HepG2 (cell line): ENCODE data around the gene SOBP.

Source experiments
- ESRRA ChIP-seq: sonication (generic); formaldehyde crosslinking; IDR thresholded peaks from 2 replicates; pipeline ENCODE4 v1.5.1; 2020; ENCODE audit warnings: mild to moderate bottlenecking, low read depth, missing genetic modification reagents
- HNRNPLL ChIP-seq: fragments of 200-400 bp; formaldehyde crosslinking; IDR thresholded peaks from 2 replicates; pipeline ENCODE4 v1.6.1; 2017; ENCODE audit warnings: mild to moderate bottlenecking, low read depth, low read length; ENCODE audit not compliant: poor library complexity, severe bottlenecking
- MYC ChIP-seq: sonication (generic); formaldehyde crosslinking; IDR thresholded peaks from 2 replicates; pipeline ENCODE4 v1.9.0; 2021; ENCODE audit warnings: missing genetic modification reagents, borderline replicate concordance
- NFYC ChIP-seq: IDR thresholded peaks from 2 replicates; pipeline ENCODE4 v1.6.1; 2016; ENCODE audit warnings: missing genetic modification reagents, missing compliant biosample characterization
- POLR2AphosphoS2 ChIP-seq: IDR thresholded peaks from 2 replicates; pipeline ENCODE4 v1.6.1; 2011; ENCODE audit warnings: low read depth, low read length, improper control_type of control experiment
- POLR2AphosphoS5 ChIP-seq: IDR thresholded peaks from 2 replicates; pipeline ENCODE4 v1.6.1; 2012; ENCODE audit warnings: low read depth, low read length
- REST ChIP-seq, 2 experiments: IDR thresholded peaks; 2 replicates each; pipeline ENCODE4 v1.6.1; 2011 to 2012; ENCODE audit warnings: low read length in 2 of 2, borderline replicate concordance in 1 of 2, low read depth in 1 of 2, mild to moderate bottlenecking in 1 of 2, moderate library complexity in 1 of 2
- SRF ChIP-seq: IDR thresholded peaks from 2 replicates; pipeline ENCODE4 v1.6.1; 2011; ENCODE audit warnings: mild to moderate bottlenecking, low read depth, low read length, moderate library complexity
- ZNF124 ChIP-seq: sonication (generic); formaldehyde crosslinking; IDR thresholded peaks from 2 replicates; pipeline ENCODE4 v1.4.0; 2020; ENCODE audit warnings: missing genetic modification reagents
- ZSCAN22 ChIP-seq: sonication (generic); formaldehyde crosslinking; IDR thresholded peaks from 2 replicates; pipeline ENCODE4 v1.4.0; 2020; ENCODE audit warnings: mild to moderate bottlenecking, missing genetic modification reagents
- TF ChIP-seq, protein P1 (sequence below): sonication (generic); formaldehyde crosslinking; IDR thresholded peaks from 2 replicates; pipeline ENCODE4 v1.5.0; 2020; ENCODE audit warnings: mild to moderate bottlenecking, missing genetic modification reagents, moderate library complexity

- TF ChIP-seq, protein P1, sequence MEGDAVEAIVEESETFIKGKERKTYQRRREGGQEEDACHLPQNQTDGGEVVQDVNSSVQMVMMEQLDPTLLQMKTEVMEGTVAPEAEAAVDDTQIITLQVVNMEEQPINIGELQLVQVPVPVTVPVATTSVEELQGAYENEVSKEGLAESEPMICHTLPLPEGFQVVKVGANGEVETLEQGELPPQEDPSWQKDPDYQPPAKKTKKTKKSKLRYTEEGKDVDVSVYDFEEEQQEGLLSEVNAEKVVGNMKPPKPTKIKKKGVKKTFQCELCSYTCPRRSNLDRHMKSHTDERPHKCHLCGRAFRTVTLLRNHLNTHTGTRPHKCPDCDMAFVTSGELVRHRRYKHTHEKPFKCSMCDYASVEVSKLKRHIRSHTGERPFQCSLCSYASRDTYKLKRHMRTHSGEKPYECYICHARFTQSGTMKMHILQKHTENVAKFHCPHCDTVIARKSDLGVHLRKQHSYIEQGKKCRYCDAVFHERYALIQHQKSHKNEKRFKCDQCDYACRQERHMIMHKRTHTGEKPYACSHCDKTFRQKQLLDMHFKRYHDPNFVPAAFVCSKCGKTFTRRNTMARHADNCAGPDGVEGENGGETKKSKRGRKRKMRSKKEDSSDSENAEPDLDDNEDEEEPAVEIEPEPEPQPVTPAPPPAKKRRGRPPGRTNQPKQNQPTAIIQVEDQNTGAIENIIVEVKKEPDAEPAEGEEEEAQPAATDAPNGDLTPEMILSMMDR (CRISPR knock-in tag), result no peak
- TF ChIP-seq POLR2AphosphoS5, result no peak
- no peak for TF ChIP-seq REST (IDR thresholded peaks at IDR 0.05; ENCODE audit: borderline replicate concordance in 1 of 2, low read depth in 1 of 2, low read length in 2 of 2)
- TF ChIP-seq MYC (CRISPR knock-in tag), result no peak
- TF ChIP-seq SRF, result no peak
- TF ChIP-seq ZSCAN22, result no peak
- no peak for TF ChIP-seq POLR2AphosphoS2
- no peak for TF ChIP-seq ZNF124 (CRISPR knock-in tag)
- TF ChIP-seq NFYC, result no peak
- no peak for TF ChIP-seq ESRRA (CRISPR knock-in tag)
- no peak for TF ChIP-seq HNRNPLL
These were observed 52.3 kb downstream of the SOBP start for GRCh38 chr6:107542192-107542668.
